Measurements from ENCODE around the gene C10orf90.

The C10orf90 gene

DNA sequence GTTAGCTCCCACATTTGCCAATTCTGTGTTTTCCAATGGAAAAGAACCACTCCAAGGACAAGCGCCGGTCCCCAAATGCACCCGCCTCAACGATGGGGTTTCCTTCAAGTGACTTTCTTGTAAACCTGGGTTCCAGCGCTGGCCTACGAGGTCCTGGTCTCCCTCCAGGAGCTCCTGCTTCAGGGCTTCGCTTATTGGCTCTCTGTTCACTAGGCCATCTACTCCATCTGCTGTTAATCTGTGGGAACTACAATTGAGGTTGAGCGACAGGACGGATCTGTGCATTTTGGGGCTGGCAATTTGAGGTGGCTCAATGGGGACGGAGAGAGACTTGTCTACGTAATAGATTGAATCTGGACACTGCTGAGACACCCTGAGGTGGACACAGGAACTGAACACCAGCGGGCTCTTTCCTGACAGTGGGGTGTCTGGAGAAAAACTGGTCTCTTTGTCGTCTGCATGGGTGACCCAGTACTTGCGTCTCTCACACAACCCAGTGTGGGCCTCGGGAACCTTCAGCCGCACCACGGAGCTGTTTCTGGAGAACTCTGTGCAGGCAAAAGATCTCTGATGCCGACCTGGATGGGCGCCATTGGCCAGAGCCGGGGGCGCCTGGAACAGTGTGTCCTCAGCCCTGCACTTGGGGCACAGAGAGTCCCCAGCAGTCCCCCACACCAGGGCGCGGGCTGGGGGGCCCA, 166.3 kb downstream of the C10orf90 start:
- no peak for DNase-seq (ENCODE audit: low read depth in 2 of 2)

DNA sequence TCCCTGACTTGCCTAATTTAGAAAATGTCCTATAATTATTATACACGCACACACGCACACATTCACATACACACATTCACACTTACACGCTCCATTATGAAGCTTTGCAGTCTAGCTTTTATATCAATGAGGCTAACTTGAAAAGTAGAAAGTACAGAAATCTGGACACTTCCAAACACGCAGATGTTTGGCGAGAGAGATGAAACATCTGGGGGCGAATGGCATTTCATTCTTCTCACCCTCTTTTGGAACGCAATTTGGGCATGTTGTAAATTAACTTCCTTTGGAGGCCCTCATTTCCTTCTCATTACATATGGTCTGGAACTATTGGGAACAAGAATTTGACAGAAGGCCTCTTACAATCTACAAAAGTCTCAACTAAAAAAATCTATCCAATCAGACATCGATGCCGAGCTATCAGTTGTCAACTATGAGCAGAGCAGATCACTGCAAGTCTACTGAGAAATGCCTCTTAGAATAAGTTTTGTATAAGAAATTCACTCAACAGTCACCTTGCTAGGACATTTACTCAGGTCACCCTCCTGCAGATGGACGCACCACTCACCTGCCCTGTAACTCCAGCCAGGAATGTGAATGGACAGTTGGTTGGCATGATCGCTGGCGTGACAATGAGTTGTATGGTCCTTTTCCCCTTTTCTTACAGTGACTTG, 167.0 kb downstream of the C10orf90 start:
- no peak for DNase-seq (ENCODE audit: low read depth in 2 of 2)

DNA sequence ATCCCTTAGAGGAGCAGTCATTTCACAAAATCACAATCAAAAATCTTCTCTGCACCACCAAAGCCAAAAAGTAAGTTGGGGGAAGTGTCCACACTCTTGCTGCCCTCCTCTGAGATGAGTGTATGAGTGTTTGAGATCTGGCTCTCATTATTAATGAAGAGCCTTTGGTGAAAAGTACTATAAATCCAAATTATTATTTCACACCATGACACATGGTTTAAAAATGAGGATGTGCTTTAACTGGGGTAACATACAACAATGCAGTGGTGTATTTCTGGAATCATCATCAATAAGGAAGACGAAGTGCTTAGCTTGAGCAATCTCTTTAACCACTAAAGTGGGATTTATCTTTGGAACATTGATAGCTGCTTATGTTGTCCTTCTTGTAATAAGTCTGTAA, 168.1 kb downstream of the C10orf90 start:
- DNase-seq (ENCODE audit: low read depth in 2 of 2) = no peak

DNA sequence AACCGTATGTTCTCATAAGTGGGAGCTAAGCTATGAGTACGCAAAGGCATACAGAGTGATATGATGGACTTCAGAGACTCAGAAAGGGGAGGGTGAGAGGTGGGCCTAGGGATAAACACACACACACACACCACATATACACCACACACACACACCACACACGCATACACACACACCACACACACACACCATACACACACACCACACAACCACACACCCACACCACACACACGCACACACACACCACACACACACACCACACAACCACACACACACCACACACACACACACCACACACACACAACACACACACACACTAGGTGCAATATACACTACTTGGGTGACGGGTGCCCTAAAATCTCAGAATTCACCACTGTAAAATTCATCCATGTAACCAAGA, 168.7 kb downstream of the C10orf90 start:
- no peak for DNase-seq (ENCODE audit: low read depth in 2 of 2)

DNA sequence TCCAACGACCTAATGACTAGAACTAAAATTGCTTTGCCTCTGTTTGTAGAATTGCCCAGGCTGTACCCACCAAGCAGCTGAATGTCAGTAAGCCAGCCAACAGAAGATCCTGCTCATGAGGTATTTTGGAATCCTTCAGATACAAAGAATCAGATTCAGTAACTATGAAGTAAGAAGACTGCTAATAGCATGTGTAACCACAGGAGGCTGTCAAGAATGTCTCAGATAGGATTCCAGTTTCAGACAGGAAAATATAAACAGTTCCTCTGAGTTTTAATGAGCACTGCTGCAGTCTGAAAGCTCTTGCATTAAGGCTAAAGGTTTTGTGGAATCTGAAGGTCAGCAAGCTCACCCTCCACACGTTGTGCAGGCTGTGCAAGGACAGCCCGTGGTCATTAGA, 169.6 kb downstream of the C10orf90 start:
- no peak for DNase-seq (ENCODE audit: low read depth in 2 of 2)

DNA sequence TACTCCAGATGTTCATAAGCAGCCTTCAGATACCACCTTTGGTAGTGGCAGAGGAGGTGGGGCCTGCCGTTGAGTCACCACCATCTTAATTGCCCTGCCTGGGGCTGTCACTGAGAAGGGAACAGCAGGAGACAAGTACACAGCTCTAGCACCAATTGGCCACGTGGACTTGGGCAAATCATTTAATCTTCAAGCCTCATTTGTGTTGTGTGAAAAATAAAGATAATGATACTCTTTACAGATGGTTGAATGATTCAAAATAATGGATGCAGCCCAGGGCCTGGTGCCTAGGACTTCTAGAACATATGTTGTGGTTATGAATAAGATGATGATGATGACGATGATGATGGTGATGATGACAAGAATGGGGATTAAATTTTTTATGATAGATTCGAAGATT, 170.3 kb downstream of the C10orf90 start:
- no peak for DNase-seq (ENCODE audit: low read depth in 2 of 2)

DNA sequence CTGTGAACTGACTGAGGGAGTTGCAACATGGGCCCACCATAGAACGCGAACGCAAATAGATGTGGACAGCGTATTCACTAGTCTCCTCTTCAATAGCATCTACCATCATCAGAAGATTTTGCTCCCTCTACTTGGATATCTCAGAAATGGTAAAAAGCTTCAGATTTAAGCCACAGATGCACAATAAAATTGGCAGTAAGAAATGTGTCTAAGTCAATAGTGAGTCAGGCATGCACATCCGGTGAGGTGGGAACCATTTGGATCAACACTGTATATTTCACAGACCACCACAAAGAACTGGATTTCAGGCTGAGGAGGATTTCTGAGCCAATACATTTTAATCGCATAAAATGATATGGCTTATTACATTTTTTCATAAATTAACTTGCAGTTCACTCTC, 170.7 kb downstream of the C10orf90 start:
- no peak for DNase-seq (ENCODE audit: low read depth in 2 of 2)

DNA sequence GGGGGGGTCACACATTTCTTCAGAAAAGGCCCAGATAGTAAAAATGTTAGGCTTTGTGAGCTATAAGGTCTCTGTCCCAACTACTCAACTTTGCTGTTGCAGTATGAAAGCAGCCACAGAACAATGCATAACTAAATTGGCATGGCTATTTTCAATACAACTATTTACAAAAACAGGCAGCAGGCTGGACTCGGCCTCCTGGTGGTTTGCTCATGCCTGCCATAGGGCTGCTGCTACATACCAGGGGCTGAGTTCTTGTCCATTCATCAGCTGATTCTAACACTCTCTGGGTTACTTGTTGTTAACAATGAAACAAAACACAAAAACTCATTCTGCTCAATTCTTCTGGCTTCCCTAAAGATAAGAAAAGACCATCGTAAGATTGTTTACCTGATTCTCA, 172.8 kb downstream of the C10orf90 start:
- DNase-seq (ENCODE audit: low read depth in 2 of 2) = no peak

DNA sequence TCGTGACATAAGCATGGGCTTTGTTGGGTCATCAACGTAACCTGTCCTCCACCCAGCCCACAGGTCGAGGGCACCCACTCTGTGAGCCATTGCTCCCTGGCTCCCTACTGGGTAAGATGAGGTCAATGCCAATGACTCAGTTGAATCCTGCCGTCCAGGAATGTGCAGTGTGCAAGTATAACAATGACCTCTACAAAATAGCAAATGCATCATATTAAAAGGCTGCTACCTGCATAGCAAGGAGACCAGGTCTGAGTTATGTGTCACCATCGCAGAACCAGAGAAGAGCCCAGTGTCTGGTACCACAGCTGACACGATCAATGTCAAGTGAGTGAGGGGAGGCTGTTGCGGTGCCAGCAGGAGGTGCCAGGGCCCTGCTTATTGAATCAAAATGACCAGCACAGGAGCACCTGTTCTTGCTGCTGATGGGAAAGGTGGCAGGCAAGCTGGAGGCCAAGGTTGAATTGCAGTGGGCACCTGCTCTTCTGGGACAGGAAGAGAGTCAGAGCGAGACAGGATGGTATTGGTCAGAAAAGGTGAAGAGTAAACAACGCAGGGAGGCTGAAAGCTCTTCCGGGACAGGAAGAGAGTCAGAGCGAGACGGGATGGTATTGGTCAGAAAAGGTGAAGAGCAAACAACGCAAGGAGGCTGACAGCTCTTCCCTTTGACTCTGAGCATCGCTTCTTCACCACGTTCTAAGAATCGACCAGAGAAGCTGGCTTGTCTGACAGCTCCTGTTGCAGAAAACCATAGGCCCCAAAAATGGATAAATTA, 173.5 kb downstream of the C10orf90 start:
- DNase-seq (ENCODE audit: low read depth in 2 of 2) = no peak

DNA sequence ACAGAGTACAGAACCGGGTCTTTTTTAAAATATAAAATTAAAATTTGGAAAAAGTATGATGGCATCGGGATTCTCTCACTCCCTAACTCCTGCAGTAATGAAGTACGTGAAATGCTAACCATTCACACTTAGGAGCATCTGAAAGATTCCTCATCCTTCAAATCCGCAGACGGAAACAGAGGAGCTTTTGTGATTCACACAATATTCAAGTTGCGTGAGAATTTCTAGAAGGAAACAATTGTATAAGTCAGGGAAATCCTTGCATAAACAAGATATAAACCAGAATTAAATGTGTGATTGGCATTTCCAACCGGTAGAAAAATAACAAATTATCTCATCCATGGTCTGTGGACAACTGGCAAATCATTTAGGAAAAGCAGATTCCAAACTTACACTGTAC, 179.0 kb downstream of the C10orf90 start:
- no peak for DNase-seq (ENCODE audit: low read depth in 2 of 2)

DNA sequence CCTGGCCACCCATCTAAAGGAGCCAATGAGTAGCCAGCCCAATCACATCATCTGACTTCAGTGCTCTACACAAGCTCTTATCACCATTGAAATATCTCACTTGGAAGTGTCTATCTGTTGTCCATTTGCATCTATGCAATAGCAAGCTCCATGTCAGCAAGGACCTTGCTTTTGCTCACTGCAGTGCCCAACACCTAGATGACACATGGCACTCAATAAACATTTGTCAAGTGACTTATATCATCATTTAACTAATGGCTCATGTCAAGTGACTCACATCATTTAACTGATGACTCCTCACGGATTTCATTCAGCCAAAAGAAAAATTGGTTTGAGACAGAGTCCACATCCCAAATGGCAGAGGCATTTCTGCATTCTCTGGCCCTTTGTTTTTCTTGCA, 189.3 kb downstream of the C10orf90 start:
- no peak for DNase-seq (ENCODE audit: low read depth in 2 of 2)

DNA sequence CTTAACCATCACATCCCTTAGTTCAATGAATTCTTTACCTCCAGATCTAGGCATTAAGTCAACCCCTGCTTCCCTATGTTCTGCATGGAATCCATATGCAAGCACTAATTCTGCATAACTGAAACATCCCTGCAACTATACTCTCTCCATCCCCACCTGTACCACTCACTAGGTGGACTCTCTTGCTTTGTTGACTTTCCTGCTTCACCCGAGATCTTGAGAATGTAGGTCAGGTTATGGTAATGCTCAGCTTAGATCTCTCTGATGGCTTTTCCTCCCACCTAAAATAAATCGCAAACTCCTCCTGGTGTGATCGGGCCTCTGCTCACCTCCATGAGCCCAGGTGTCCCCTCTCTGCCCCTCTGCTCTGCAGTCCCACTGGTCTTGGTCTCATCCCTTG, 189.8 kb downstream of the C10orf90 start:
- no peak for DNase-seq (ENCODE audit: low read depth in 2 of 2)

DNA sequence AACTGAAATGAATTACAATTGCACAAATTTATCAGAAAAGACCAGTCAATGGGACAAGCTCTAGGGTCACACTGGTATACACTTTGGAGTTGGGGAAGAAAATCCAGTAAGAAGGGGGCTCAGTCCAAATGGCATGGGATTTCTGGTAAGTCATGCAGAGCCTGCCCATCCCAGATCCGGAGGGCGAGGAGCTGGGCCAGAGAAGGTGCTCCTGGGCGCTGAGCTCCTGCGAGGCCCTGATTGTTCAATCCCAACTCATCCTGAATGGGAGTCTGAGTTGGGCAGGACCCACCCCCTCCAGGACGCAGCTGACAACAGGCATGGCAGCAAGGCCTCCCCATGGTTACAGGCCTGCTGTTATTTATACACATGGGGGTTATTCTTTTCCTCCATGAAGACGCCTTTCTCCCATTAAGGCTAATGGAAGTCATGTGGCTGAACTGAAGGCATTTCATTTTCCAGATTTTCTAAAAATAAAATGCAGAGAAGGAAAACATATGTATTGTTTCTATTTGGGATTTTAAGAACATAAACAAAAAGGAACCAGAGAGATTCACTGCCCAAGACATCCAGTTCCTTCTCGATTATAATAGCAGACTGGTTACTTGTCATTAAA, 191.1 kb downstream of the C10orf90 start:
- no peak for DNase-seq (ENCODE audit: low read depth in 2 of 2)

DNA sequence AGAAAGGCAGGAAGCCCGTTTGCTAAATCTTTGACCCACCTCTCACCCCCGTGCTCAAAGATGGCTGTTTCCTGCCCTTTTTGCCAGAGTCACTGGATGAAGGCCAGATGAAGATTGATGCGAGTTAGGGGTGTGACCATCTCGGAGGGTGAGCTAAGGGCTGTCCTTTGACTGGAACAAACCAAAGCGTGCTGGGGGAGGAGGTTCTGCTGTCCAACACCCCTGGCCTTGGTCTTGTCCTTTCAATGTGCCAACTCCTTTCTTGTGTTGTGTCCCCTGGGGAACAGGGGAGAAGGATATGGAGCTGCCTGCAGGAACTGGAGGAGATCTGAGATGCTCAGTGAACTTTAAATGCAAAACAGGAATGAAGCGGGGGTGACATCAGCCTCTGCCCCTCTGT, 191.9 kb downstream of the C10orf90 start:
- no peak for DNase-seq (ENCODE audit: low read depth in 2 of 2)

DNA sequence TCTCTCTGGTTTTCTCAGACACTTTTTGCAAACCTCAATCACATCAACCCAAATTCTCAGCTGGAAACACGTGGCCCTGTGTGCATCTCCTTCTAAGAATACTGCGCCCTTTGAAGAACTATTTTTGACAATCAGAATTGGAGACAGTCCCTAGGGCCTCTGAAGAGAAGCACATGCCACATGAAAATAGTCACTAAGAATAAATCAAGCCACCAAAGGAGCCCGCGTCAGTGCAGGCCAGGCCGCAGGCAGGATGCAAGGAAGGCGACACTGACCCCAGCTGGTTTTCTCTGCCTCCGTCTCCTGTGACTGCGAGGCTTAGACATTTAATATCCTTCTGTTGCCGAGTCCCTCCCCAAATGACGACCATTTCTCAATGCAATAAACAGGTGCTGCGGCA, 194.2 kb downstream of the C10orf90 start:
- DNase-seq (ENCODE audit: low read depth in 2 of 2) = no peak

DNA sequence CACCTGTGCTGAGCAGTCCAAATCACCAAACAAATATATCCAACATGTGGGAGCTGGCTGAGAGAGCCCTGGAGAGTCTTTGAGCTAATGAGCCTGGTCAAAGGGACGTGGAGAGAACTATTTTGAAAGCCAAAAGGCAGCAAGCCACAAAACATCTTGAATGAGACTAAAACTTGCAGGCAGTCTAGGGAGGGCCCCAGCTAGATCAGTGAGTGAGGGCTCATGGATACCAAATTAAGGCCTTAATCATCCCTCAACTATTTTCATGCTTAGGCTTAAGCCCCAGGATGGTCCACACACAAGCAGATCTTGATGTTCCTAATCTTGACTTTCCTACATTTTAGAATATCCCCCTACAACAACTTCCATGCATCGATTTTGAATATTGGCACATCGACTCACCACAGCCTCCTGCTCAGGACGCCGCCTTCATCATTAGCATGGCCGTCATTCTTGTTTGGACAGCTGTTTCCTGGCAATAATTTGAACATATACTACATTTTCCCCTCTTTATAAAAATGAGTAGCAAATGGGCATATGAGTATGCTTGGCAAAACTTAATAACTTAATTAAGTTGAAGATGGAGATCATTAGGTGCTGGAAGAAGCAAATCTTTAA, 195.3 kb downstream of the C10orf90 start:
- no peak for DNase-seq (ENCODE audit: low read depth in 2 of 2)

DNA sequence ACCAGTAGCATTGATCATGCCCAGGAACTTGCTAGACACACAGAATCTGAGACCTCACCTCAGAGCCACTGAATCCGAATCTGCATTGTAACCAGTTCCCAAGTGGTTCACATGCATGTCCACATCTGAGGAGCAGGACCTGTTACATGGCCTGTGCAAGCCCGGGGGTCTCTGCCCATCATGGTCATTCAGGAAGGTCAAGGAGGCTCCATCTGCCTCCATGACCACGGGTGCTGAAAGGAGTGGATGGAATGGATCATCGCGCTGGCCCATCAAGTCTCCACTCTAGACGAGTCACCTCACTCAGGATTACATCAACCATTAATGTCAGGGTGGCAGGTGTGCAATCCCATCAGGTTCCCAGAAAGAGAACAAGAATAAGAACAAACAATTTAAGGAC, 196.5 kb downstream of the C10orf90 start:
- no peak for DNase-seq (ENCODE audit: low read depth in 2 of 2)

DNA sequence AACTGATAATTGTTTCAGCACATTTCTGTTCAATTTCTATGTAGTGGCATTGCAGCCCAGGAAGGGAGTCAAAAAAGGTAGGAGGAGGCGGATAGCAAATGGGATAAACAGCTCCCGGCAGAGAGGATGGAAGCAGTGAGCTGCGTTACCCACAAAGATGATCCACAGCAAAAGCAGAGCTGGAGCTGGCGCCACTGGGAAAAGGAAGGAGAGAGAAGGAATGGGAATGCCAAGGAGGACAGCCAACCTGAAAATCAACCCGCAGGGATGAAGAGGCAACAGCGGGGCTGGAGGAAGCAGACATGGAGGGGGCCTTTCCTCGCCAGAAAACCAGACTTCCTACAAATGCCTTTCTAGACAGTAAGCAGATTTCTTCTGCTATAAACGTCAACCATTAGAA, 199.5 kb downstream of the C10orf90 start:
- DNase-seq (ENCODE audit: low read depth in 2 of 2) = no peak

DNA sequence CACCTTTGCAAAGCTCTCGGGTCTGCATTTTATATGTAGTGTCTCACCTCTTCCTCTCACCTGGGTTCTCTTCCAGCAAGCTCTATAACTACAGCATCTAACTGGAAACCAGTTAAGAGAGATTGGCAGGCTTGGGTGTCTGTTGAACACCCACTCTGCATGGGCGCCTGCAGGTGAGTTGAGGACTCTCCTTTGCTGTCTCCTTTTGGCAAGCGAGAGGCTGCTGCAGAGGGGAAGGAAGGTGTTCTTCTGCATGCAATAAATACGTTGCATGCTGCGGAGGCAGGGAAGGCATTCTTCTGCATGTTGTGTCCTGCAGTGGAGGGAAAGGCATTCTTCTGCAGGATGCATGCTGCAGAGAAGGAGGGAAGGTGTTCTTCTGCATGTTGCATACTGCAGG, 200.8 kb downstream of the C10orf90 start:
- no peak for DNase-seq (ENCODE audit: low read depth in 2 of 2)

DNA sequence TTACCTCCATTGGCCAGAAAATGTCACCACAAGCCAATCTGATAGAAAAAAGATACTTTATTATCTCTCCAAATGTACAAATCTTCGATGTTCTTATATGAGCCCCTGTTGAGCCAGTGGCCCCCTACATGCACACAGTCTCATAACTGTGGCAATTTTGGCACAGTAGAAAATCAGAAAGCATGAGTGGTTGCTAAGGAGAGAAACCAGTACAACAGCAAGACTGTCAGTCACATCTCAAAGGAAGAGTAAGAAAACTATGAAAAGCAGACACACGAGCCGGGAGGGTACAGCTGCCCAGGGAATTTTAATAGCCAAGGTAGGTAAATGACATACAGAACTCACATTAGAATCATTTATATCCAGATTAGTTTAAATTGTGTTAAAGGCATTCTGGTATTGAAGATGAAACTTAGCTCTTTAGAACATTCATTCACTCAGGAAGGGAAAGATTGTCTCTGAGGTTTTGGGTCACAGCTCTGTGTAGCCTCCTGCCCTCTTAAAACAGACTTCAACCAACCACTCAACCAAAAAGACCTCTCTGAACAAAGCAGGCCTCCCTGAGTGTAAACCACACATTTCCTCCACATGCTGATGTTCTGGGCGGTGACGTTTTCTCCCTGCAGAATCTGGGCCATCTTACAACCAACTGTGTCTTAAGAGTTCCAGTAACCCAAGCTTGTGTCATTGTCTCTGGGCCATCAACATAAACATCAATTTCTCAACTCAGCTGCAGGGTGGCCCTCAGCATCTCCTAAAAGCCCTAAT, 201.4 kb downstream of the C10orf90 start:
- no peak for DNase-seq (ENCODE audit: low read depth in 2 of 2)

DNA sequence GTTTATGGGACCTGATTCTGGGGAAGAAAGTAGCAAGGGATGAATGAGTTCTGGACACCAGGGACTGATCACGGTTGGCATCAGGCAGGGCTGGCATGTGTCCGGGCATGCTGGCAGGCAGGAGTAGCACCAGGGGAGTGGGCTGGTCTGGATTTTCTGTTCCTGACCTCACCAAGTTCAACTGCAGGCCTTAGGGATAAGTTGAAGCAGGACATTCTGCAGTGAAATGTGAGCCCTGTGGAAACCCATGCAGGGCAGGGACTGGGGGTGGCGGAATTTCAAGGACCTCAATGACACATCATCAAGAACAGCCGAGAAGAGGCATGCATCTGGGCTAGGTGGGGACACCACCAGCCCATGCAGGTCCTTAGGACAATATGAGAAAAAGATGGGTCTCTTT, 202.0 kb downstream of the C10orf90 start:
- DNase-seq (ENCODE audit: low read depth in 2 of 2) = no peak
